ENCODE data around the gene GAN. TPM values are rescaled to one million over a fixed set of nuclear protein-coding genes. Genes with fewer than 3 reads are reported as not detected.

GAN gene
- total RNA-seq, 2 experiments from 2014 or later, result 11.5 to 12.3 TPM

DNA sequence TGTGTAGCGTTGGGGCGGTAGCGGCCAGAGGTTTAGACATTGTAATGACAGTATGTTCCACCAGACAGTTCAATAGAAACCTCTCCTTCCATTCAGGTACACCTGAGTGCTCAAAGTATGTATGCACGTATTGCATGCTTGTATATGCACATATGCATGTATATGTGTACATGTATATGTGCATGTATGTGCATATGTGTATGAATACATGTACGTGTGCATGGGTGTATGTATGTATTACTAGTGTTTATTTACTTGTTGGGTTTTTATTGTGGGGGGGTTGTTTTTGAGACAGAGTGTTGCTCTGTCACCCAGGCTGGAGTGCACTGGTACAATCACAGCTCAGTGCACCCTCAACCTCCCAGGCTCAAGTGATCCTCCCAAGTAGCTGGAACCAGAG is 46.3 kb upstream of the GAN start:
- intact Hi-C loops (cut with micrococcal nuclease), result no loop called here
- ATAC-seq, result no peak
- Mint-ChIP-seq H3K9me3 (no peaks in the 10 kb centered on the region), H3K4me1 (ENCODE audit: low read depth) (peaks cover 4% of the 10 kb centered on the region), H3K4me3 (no peak overlapping the region), H3K27me3 (no peaks in the 10 kb centered on the region), H3K36me3 (ENCODE audit: low read depth) (no peaks in the 10 kb centered on the region), H3K27ac (no peak overlapping the region)
- DNase-seq, result no peak
- TF ChIP-seq CTCF (IDR thresholded peaks at IDR 0.05), result no peak
- POLR2A ChIA-PET, result no interaction called here
- CTCF ChIA-PET, result no interaction called here

- intact Hi-C loops (cut with micrococcal nuclease), result no loop called here
- no peak overlapping the region for H3K4me3 Mint-ChIP-seq
Measured at GRCh38 chr16:81273223-81273950, 41.4 kb upstream of the GAN start.

GRCh38 chr16:81275064-81275532 is 39.7 kb upstream of the GAN start:
- ChIA-PET POLR2A (no interaction called here), CTCF (no interaction called here)
- no peak overlapping the region for H3K27ac Mint-ChIP-seq
- H3K36me3 Mint-ChIP-seq (ENCODE audit: low read depth), result no peaks in the 10 kb centered on the region
- ATAC-seq (no peak), DNase-seq (no peak)
- no peaks in the 10 kb centered on the region for H3K9me3 Mint-ChIP-seq
- no peak for TF ChIP-seq CTCF (IDR thresholded peaks at IDR 0.05)
- H3K4me1 Mint-ChIP-seq (ENCODE audit: low read depth), result no peaks in the 10 kb centered on the region
- no peak overlapping the region for H3K4me3 Mint-ChIP-seq
- intact Hi-C loops (cut with micrococcal nuclease), result no loop called here
- H3K27me3 Mint-ChIP-seq, result no peaks in the 10 kb centered on the region

More at GRCh38 chr16:81273223-81273950, 41.4 kb upstream of the GAN start:
- CTCF ChIA-PET, result interaction anchor here (0.9 kb wide), 1 partner anchor 12 kb away, joined by 3 read pairs; no protein-coding TSS in a partner anchor
- no peak overlapping the region for H3K27ac Mint-ChIP-seq
- H3K36me3 Mint-ChIP-seq (ENCODE audit: low read depth), result no peaks in the 10 kb centered on the region
- no peak for DNase-seq
- H3K9me3 Mint-ChIP-seq, result no peaks in the 10 kb centered on the region
- no peaks in the 10 kb centered on the region for H3K27me3 Mint-ChIP-seq
- ATAC-seq, result no peak
- TF ChIP-seq CTCF (IDR thresholded peaks at IDR 0.05), result no peak
- POLR2A ChIA-PET, result no interaction called here
- H3K4me1 Mint-ChIP-seq (ENCODE audit: low read depth), result no peaks in the 10 kb centered on the region

DNA sequence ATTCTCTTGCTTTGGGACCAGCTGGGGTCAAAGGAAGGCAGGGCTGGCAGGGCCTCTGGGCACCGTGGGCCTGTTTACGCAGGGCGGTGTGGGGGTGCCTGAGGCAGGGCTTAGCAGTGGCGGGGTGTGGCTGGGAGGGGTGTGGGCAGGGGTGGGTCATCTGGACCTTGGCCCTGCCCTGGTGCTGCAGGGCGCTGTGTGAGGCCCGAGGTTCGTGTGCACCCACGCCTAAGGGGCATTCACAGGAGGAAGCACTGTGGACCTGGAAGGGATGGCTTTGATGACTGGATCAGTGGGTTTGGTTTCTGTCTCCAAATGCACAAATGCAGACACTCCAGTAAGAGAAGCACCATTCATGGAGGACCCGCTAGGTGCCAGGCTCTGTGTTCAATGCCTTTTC is 39.0 kb upstream of the GAN start:
- no peak for ATAC-seq
- POLR2A ChIA-PET, result no interaction called here
- no peaks in the 10 kb centered on the region for H3K27me3 Mint-ChIP-seq
- no peaks in the 10 kb centered on the region for H3K4me1 Mint-ChIP-seq (ENCODE audit: low read depth)
- no peak for DNase-seq
- no peaks in the 10 kb centered on the region for H3K9me3 Mint-ChIP-seq
- no peaks in the 10 kb centered on the region for H3K36me3 Mint-ChIP-seq (ENCODE audit: low read depth)
- no peak overlapping the region for H3K27ac Mint-ChIP-seq
- no peak overlapping the region for H3K4me3 Mint-ChIP-seq
- CTCF ChIA-PET, result interaction anchor here (1.2 to 2.1 kb wide), 2 partner anchors 15 to 449 kb away, joined by 3 to 8 read pairs; no protein-coding TSS in a partner anchor
- intact Hi-C loops (cut with micrococcal nuclease), result no loop called here
- no peak for TF ChIP-seq CTCF (IDR thresholded peaks at IDR 0.05)

DNA sequence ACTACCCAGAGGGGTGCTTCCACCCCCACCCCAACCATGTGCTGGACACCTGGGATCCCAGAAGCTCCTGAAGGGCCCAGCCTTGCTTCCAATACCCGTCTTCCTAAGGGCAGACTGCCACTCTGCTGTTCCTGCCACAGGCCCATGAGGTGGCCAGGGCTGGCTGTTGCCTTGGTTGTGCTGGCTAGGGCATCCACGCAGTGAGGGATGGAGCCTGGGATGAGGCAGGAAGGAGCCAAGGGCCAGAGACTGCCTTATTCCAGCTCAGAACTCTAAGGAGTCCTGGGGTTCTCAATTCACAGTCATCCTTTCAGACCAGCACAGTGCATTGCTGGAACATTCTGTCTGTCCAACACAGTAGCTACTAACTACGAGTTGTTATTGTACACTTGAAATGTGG is 38.4 kb upstream of the GAN start:
- ATAC-seq, result no peak
- Mint-ChIP-seq H3K36me3 (ENCODE audit: low read depth) (no peaks in the 10 kb centered on the region), H3K4me3 (no peak overlapping the region), H3K27ac (no peak overlapping the region), H3K9me3 (no peaks in the 10 kb centered on the region), H3K4me1 (ENCODE audit: low read depth) (no peaks in the 10 kb centered on the region), H3K27me3 (no peaks in the 10 kb centered on the region)
- no peak for TF ChIP-seq CTCF (IDR thresholded peaks at IDR 0.05)
- intact Hi-C loops (cut with micrococcal nuclease), result no loop called here
- CTCF ChIA-PET, result interaction anchor here (1.2 to 2.1 kb wide), 2 partner anchors 15 to 448 kb away, joined by 3 to 8 read pairs; no protein-coding TSS in a partner anchor
- POLR2A ChIA-PET, result no interaction called here
- no peak for DNase-seq
